Activated naive CD4-positive, alpha-beta T cell treated with anti-CD3 and anti-CD28 coated beads for 36 hours (primary cell): ENCODE results near the gene KBTBD4. TPM values are rescaled to one million over a fixed set of nuclear protein-coding genes. Genes with fewer than 3 reads are reported as not detected.
"Not testable (repeated sequence)": the region's sequence is repeated elsewhere in the genome, so short reads cannot be mapped to it uniquely, and the experiment has no call there.

Source experiments
- CTCF ChIA-PET: fragments of 350-600 bp; sonication (Branson Sonifier 250); formaldehyde crosslinking; loops from one replicate; lab custom pipeline; 2021; ENCODE audit warnings: antibody characterized with exemption; lab: Charles Lee
- DNase-seq: peaks from one replicate; pipeline ENCODE4 v3.0.0-alpha.2; 2020
- H3K27ac Mint-ChIP-seq: one replicate; pipeline ENCODE4 v1.8.0; 2021; ENCODE audit warnings: mild to moderate bottlenecking, mixed read lengths
- H3K27me3 Mint-ChIP-seq: one replicate; pipeline ENCODE4 v1.8.0; 2021; ENCODE audit warnings: low read depth, mixed read lengths
- H3K36me3 Mint-ChIP-seq: one replicate; pipeline ENCODE4 v1.8.0; 2021; ENCODE audit warnings: low read depth, mixed read lengths
- H3K4me1 Mint-ChIP-seq: one replicate; pipeline ENCODE4 v1.8.0; 2021; ENCODE audit warnings: low read depth, mixed read lengths
- H3K4me3 Mint-ChIP-seq: one replicate; pipeline ENCODE4 v1.8.0; 2021; ENCODE audit warnings: mild to moderate bottlenecking, moderate library complexity, mixed read lengths
- H3K9me3 Mint-ChIP-seq: one replicate; pipeline ENCODE4 v1.8.0; 2021; ENCODE audit warnings: mixed read lengths
- intact Hi-C: fragments of 100-400 bp; cut with micrococcal nuclease; formaldehyde crosslinking; loops from one replicate; pipeline ENCODE4 v1.15.1; 2023
- total RNA-seq, 2 experiments: library from RNA; stranded (reverse); gene quantifications; one replicate each; pipeline ENCODE4 v1.2.3, GENCODE V29; 2021

KBTBD4 gene
- total RNA-seq, 2 experiments from 2014 or later = 13.8 to 15.4 TPM

DNA sequence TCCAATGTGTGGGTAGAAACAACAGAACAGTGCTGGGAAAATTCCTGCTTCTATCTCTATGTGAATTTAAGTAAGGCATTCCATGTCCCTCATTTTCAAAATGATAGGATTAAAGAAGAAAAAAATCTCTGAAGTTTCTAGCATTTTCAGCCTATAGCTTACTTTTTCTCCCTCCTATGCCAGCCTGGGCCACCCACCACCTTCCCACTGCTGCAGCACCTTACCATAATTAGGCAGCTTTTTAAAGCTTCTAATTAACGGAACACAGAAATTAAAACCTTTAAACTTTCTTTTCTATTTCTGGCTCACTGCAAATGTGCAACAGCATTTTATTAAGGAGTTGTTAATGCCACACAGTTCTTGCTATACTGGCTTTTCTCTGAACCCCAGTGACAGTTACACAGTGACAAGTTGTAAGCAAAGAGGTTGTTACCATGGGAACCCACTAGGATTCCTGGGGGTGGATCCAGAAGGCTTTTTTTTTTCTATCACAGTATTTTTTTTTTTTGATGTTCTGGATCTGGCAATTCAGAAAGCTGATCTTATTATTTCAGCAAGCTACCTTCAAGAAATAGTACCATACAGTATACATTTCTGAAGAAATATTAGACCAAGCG is 46.1 kb downstream of the KBTBD4 start:
- H3K4me1 Mint-ChIP-seq = peaks cover 49% of the 10 kb centered on the region
- intact Hi-C loops = no loop called here

DNA sequence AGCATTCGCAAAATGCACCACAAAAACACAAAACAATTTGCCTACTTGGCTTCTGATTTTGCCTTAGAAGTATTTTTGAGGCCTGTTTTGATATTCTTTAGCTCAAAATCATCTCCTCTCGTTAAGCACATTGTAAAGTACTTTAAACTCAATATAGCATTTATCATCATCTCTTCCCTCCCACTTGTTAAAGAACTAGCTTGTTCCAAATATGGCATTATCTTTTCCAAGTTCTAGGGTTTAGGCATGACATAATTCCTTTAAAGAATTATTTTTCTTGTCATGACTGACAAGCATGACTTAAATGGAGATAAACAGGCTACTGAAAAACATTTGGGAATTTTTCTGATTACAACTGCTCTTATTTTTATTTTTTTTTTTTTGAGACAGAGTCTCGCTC is 47.1 kb downstream of the KBTBD4 start:
- no peak overlapping the region for H3K4me3 Mint-ChIP-seq
- H3K27me3 Mint-ChIP-seq = no peaks in the 10 kb centered on the region
- intact Hi-C loops = no loop called here
- CTCF ChIA-PET = interaction anchor here (1.5 kb wide), 1 partner anchor 15 kb away, joined by 10 read pairs; no protein-coding TSS in a partner anchor
- peaks cover 8% of the 10 kb centered on the region for H3K36me3 Mint-ChIP-seq
- no peaks in the 10 kb centered on the region for H3K9me3 Mint-ChIP-seq
- peaks cover 52% of the 10 kb centered on the region for H3K4me1 Mint-ChIP-seq
- no peak overlapping the region for H3K27ac Mint-ChIP-seq
- DNase-seq = no peak

More for the DNA sequence above, 46.1 kb downstream of the KBTBD4 start:
- peaks cover 8% of the 10 kb centered on the region for H3K36me3 Mint-ChIP-seq
- no peak overlapping the region for H3K4me3 Mint-ChIP-seq
- no peak overlapping the region for H3K27ac Mint-ChIP-seq
- no peaks in the 10 kb centered on the region for H3K27me3 Mint-ChIP-seq
- no peaks in the 10 kb centered on the region for H3K9me3 Mint-ChIP-seq
- CTCF ChIA-PET = no interaction called here
- no peak for DNase-seq

DNA sequence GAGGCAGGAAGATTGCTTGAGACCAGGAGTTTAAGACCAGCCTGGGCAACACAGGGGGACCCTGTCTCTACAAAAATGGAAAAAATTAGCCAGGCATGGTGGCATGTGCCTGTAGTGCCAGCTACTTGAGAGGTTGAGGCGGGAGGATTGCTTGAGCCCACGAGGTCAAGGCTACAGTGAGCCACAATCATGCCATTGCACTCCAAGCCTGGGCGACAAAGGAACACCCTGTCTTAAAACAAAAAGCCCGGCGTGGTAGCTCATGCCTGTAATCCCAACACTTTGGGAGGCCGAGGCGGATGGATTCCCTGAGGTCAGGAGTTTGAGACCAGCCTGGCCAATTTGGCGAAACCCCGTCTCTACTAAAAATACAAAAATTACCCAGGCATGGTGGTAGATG is 48.0 kb downstream of the KBTBD4 start:
- H3K27me3 Mint-ChIP-seq, H3K36me3 Mint-ChIP-seq, intact Hi-C loops, H3K9me3 Mint-ChIP-seq, DNase-seq, H3K4me3 Mint-ChIP-seq: not testable (repeated sequence)
- H3K4me1 Mint-ChIP-seq = peaks cover 60% of the 10 kb centered on the region
- CTCF ChIA-PET = interaction anchor here (0.7 to 1.5 kb wide), 2 partner anchors 14 to 21 kb away, joined by 3 to 10 read pairs; no protein-coding TSS in a partner anchor
- H3K27ac Mint-ChIP-seq = peak overlapping the region; percentile 44

DNA sequence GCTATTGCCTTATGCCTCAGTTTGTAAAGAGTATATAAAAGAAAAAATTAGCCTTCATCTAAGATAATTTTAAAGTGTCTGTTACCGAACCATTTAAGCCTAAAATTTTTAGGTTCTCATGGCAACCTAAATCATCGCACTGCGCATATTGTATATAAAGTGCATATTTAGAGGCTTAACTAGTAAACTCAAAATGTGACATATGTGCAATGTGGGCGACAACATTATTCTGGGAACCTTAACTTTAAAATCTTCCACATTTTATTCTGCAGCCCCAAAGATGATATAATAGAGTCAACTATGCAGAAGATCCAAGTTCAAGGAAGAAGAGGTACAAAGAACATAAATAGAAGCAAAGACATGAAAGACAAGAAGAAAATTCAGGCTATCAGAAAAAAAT is 48.8 kb downstream of the KBTBD4 start:
- H3K4me3 Mint-ChIP-seq = no peak overlapping the region
- H3K27ac Mint-ChIP-seq = no peak overlapping the region
- H3K27me3 Mint-ChIP-seq = no peaks in the 10 kb centered on the region
- CTCF ChIA-PET = interaction anchor here (0.7 kb wide), 1 partner anchor 21 kb away, joined by 3 read pairs; no protein-coding TSS in a partner anchor
- peaks cover 63% of the 10 kb centered on the region for H3K4me1 Mint-ChIP-seq
- no peaks in the 10 kb centered on the region for H3K9me3 Mint-ChIP-seq
- intact Hi-C loops = no loop called here
- H3K36me3 Mint-ChIP-seq = peaks cover 5% of the 10 kb centered on the region
- no peak for DNase-seq

DNA sequence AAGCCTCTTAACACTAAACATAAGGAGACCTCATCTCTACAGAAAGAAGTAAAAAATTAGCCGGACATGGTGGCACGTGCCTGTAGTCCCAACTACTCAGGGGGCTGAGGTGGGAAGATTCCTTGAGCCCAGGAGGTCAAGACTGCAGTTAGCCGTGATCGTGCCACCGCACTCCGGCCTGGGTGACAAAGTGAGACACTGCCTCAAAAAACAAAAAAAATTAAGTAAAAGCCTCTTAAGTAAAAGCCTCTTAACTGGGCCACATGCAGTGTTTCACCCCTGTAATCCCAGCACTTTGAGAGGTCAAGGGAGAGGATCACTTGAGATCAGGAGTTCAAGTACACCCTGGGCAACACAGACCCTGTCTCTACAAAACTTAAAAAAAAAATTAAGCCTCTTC is 51.6 kb downstream of the KBTBD4 start:
- CTCF ChIA-PET = no interaction called here
- H3K9me3 Mint-ChIP-seq = no peaks in the 10 kb centered on the region
- no peaks in the 10 kb centered on the region for H3K27me3 Mint-ChIP-seq
- DNase-seq = no peak
- intact Hi-C loops = no loop called here
- H3K4me1 Mint-ChIP-seq = peaks cover 69% of the 10 kb centered on the region
- H3K36me3 Mint-ChIP-seq = peaks cover 4% of the 10 kb centered on the region
- peak overlapping the region; percentile 46 for H3K27ac Mint-ChIP-seq
- no peak overlapping the region for H3K4me3 Mint-ChIP-seq

DNA sequence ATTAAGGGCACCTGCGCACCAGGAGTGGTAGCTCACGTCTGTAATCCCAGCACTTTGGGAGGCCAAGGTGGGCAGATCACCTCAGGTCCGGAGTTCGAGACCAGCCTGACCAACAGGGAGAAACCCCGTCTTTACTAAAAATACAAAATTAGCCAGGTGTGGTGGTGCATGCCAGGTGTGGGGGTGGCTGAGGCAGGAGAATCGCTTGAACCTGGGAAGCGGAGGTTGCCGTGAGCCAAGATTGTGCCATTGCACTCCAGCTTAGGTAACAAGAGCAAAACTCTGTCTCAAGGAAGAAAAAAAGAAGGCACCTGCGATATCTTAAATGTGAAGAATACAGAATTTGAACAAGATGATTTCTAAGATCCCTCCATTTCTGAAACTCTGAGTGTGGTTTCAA is 52.7 kb downstream of the KBTBD4 start:
- CTCF ChIA-PET, H3K9me3 Mint-ChIP-seq, H3K4me3 Mint-ChIP-seq, DNase-seq, H3K27me3 Mint-ChIP-seq, intact Hi-C loops, H3K36me3 Mint-ChIP-seq: not testable (repeated sequence)
- peak overlapping the region; percentile 72 for H3K27ac Mint-ChIP-seq
- peaks cover 69% of the 10 kb centered on the region for H3K4me1 Mint-ChIP-seq

DNA sequence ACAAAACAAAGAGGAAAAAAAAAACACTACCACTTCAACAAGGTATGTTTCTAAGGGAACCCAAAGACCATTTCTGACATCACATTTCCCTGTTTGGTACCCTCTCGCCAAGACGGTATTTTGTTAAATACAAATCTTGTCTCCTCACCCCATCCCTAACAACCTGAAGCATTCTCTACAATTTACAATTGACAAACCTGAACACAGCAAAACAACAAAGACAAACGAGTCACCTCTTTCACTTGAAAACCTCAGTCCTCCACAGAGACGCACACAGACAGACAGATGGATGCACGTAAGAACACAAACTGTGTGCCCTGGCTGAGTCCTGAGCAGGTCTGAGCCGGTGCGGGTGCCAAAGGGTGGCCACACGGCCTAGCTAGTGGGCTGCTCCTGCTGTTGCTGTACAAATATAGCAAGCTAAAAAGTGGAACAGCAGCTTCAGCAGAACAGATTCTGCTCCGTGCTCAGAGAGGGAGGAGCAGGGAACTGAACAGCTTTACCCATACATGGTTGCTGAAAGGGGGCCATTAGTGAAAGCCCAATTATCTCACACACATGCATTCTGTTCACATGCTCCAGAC is 54.4 kb downstream of the KBTBD4 start:
- DNase-seq = peak; percentile 27
- Mint-ChIP-seq H3K4me3 (peak overlapping the region; percentile 57), H3K27ac (peak overlapping the region; percentile 90), H3K27me3 (no peaks in the 10 kb centered on the region), H3K4me1 (peaks cover 72% of the 10 kb centered on the region), H3K9me3 (no peaks in the 10 kb centered on the region), H3K36me3 (peaks cover 5% of the 10 kb centered on the region)
- CTCF ChIA-PET = interaction anchor here (0.6 to 2.8 kb wide), 4 partner anchors 10 to 28 kb away, joined by 3 to 17 read pairs (median 9); partner anchors contain the start of gene CELF1
- intact Hi-C loops = loop anchor here (1.0 to 5.0 kb wide), 5 partner anchors 14 to 483 kb away; partner anchors contain the start of gene CELF1

DNA sequence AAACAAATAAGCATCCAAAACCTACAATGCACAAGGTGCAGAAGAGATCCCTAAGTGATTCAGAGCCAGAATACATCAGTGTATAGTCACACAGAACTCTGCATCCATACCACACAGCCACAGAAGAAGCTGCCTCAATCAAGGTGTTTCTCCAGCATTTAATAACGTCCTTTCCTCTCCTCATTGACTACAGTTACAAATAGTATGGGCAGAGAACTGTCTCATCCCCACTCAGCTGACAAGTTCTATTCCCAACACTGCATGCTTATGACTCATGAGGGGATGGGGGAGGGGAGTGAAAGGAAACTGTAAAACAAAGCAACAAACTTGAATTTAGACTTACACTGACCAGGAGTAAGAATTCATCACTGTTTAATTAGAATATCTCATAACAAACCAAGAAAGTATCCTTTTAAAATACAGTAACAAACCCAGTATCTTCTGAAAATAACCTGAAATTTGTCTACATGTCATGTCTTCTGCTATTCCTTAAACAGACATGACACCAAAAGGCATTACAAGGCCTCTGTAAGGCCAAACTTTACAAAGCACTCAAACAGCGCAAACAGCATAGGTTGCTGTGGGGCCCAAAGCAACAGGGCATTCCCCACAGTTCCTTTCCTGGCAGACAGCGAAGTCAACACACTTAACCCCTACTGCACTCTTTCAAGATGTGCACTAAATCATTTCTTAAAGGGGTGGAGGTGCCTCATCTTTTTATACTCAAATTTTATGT is 55.1 kb downstream of the KBTBD4 start:
- Mint-ChIP-seq H3K27ac (peak overlapping the region; percentile 90), H3K4me3 (peak overlapping the region; percentile 57), H3K36me3 (peaks cover 5% of the 10 kb centered on the region), H3K9me3 (no peaks in the 10 kb centered on the region), H3K27me3 (no peaks in the 10 kb centered on the region), H3K4me1 (peaks cover 79% of the 10 kb centered on the region)
- DNase-seq = peak; percentile 82
- intact Hi-C loops = loop anchor here (1.0 to 5.0 kb wide), 8 partner anchors 8 to 484 kb away; partner anchors contain the start of genes CELF1 and FNBP4
- CTCF ChIA-PET = interaction anchor here (0.6 to 2.8 kb wide), 5 partner anchors 9 to 69 kb away, joined by 3 to 17 read pairs (median 4); partner anchors contain the start of gene CELF1

Other genes with a start within 250 kb of the KBTBD4 start
- gene MYBPC3, start 226.3 kb downstream of the KBTBD4 start, total RNA-seq = not detected
- gene SPI1, start 200.4 kb downstream of the KBTBD4 start, total RNA-seq = not detected
- 1 to 10 TPM; 9.2 TPM for gene SLC39A13, start 170.4 kb downstream of the KBTBD4 start, total RNA-seq
- 100 to 1,000 TPM; 127 to 129 TPM for gene PSMC3, start 152.5 kb downstream of the KBTBD4 start, total RNA-seq
- gene RAPSN, start 129.8 kb downstream of the KBTBD4 start, total RNA-seq = not detected
- 100 to 1,000 TPM; 104 to 105 TPM for gene CELF1, start 25.8 kb downstream of the KBTBD4 start, total RNA-seq
- 10 to 100 TPM; 46.9 to 49.2 TPM for gene PTPMT1, start 13.4 kb downstream of the KBTBD4 start, total RNA-seq
- gene NDUFS3, start 104 bp upstream of the KBTBD4 start, total RNA-seq = 100 to 1,000 TPM; 123 to 124 TPM
- gene FAM180B, start 7.7 kb upstream of the KBTBD4 start, total RNA-seq = not detected
- not detected for gene C1QTNF4, start 15.4 kb upstream of the KBTBD4 start, total RNA-seq
- gene MTCH2, start 63.6 kb upstream of the KBTBD4 start, total RNA-seq = 10 to 100 TPM; 93.7 to 95.1 TPM
- gene AGBL2, start 136.4 kb upstream of the KBTBD4 start, total RNA-seq = 1 to 10 TPM; 1.3 to 2.2 TPM
- 100 to 1,000 TPM; 123 to 127 TPM for gene FNBP4, start 188.4 kb upstream of the KBTBD4 start, total RNA-seq